ENCODE measurements around the gene SNUPN. TPM values are rescaled to one million over a fixed set of nuclear protein-coding genes. Genes with fewer than 3 reads are reported as not detected.
A peak's percentile ranks its signal among the peaks of the same experiment; 100 is the strongest.

SNUPN gene
- total RNA-seq, 1 donor from 2014 or later: 32.7 TPM

- Mint-ChIP-seq H3K9me3 (no peaks in the 10 kb centered on the region), H3K27me3 (ENCODE audit: low read depth) (no peaks in the 10 kb centered on the region), H3K27ac (no peak overlapping the region), H3K4me3 (ENCODE audit: low read depth) (no peak overlapping the region), H3K4me1 (ENCODE audit: low read depth) (no peaks in the 10 kb centered on the region), H3K36me3 (ENCODE audit: low read depth) (no peaks in the 10 kb centered on the region)
- DNase-seq (ENCODE audit: low spot score): no peak
- intact Hi-C loops (cut with micrococcal nuclease): no loop called here
These were observed 35.7 kb upstream of the SNUPN start for GRCh38 chr15:75661100-75661755.

- intact Hi-C loops (cut with micrococcal nuclease): no loop called here
- no peak for DNase-seq (ENCODE audit: low spot score)
- Mint-ChIP-seq H3K4me1 (ENCODE audit: low read depth) (no peaks in the 10 kb centered on the region), H3K36me3 (ENCODE audit: low read depth) (no peaks in the 10 kb centered on the region), H3K27ac (no peak overlapping the region), H3K27me3 (ENCODE audit: low read depth) (no peaks in the 10 kb centered on the region), H3K4me3 (ENCODE audit: low read depth) (no peak overlapping the region), H3K9me3 (no peaks in the 10 kb centered on the region)
These were observed 34.6 kb upstream of the SNUPN start for GRCh38 chr15:75659928-75660645.

DNA sequence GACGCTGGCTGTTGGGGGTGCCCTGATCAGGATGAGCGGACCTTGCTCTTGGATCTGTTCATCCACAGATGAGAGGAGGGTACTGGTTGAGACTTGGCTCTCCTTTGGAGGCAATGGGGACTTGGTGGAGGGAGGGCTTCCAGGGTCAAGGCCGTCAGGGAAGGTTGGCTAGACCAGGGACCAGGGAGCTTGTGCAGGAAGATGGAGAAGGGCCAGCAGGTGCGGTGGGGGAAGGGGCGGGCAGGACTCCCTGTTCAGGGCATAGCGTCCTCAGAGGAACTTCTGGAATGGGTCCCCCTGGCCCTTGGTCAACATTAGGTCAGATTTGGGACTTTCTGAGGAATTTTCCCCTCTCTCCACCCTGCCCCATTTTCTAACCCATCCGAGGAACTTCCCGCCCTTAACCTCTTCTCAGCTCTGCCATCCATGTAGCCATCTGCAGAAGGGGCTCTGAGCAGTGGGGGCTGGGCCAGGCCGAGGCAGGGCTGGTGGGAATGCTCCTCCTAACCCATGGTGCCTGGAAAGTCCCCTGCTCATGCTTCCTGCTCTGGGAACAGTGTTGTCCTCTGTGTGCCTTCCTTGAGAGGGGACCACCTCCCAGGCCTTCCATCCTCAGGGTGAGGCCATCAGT is 33.7 kb upstream of the SNUPN start:
- no peaks in the 10 kb centered on the region for H3K4me1 Mint-ChIP-seq (ENCODE audit: low read depth)
- intact Hi-C loops (cut with micrococcal nuclease): no loop called here
- H3K4me3 Mint-ChIP-seq (ENCODE audit: low read depth): no peak overlapping the region
- no peaks in the 10 kb centered on the region for H3K36me3 Mint-ChIP-seq (ENCODE audit: low read depth)
- no peak for DNase-seq (ENCODE audit: low spot score)
- no peaks in the 10 kb centered on the region for H3K9me3 Mint-ChIP-seq
- H3K27me3 Mint-ChIP-seq (ENCODE audit: low read depth): no peaks in the 10 kb centered on the region
- no peak overlapping the region for H3K27ac Mint-ChIP-seq

GRCh38 chr15:75656813-75657212 is 31.3 kb upstream of the SNUPN start:
- H3K9me3 Mint-ChIP-seq: no peaks in the 10 kb centered on the region
- H3K36me3 Mint-ChIP-seq (ENCODE audit: low read depth): no peaks in the 10 kb centered on the region
- H3K27ac Mint-ChIP-seq: no peak overlapping the region
- intact Hi-C loops (cut with micrococcal nuclease): no loop called here
- H3K4me3 Mint-ChIP-seq (ENCODE audit: low read depth): no peak overlapping the region
- DNase-seq (ENCODE audit: low spot score): no peak
- H3K27me3 Mint-ChIP-seq (ENCODE audit: low read depth): no peaks in the 10 kb centered on the region
- peaks cover 3% of the 10 kb centered on the region for H3K4me1 Mint-ChIP-seq (ENCODE audit: low read depth)

GRCh38 chr15:75656331-75656730 is 30.8 kb upstream of the SNUPN start:
- Mint-ChIP-seq H3K36me3 (ENCODE audit: low read depth) (no peaks in the 10 kb centered on the region), H3K27me3 (ENCODE audit: low read depth) (no peaks in the 10 kb centered on the region), H3K4me3 (ENCODE audit: low read depth) (no peak overlapping the region), H3K4me1 (ENCODE audit: low read depth) (peaks cover 5% of the 10 kb centered on the region), H3K27ac (no peak overlapping the region), H3K9me3 (no peaks in the 10 kb centered on the region)
- intact Hi-C loops (cut with micrococcal nuclease): no loop called here
- no peak for DNase-seq (ENCODE audit: low spot score)

DNA sequence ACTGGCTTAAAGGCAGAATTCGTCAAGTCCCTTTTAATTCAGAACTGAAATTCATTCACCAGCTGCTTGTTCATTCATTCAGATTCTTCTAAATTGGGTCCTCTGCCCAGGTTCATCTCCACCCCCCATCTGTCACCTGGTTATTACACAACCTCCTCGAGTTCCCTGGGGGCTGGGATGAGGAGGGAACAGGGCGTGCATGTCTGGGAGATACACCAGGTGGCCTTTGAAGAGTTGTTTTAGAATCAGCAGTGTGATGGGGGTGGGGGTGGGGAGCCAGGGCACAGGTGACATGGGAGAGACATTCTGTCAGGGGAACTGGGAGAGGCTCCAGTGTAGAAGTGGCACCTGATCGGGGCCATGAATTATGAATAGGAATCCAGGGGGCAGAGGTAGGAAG is 30.4 kb upstream of the SNUPN start:
- no peaks in the 10 kb centered on the region for H3K27me3 Mint-ChIP-seq (ENCODE audit: low read depth)
- no peak overlapping the region for H3K4me3 Mint-ChIP-seq (ENCODE audit: low read depth)
- no peaks in the 10 kb centered on the region for H3K36me3 Mint-ChIP-seq (ENCODE audit: low read depth)
- H3K9me3 Mint-ChIP-seq: no peaks in the 10 kb centered on the region
- no peak for DNase-seq (ENCODE audit: low spot score)
- no peak overlapping the region for H3K27ac Mint-ChIP-seq
- intact Hi-C loops (cut with micrococcal nuclease): no loop called here
- H3K4me1 Mint-ChIP-seq (ENCODE audit: low read depth): peaks cover 9% of the 10 kb centered on the region

GRCh38 chr15:75654201-75654907 is 28.8 kb upstream of the SNUPN start:
- Mint-ChIP-seq H3K27me3 (ENCODE audit: low read depth) (no peaks in the 10 kb centered on the region), H3K4me1 (ENCODE audit: low read depth) (peaks cover 15% of the 10 kb centered on the region), H3K27ac (no peak overlapping the region), H3K9me3 (no peaks in the 10 kb centered on the region), H3K36me3 (ENCODE audit: low read depth) (no peaks in the 10 kb centered on the region), H3K4me3 (ENCODE audit: low read depth) (no peak overlapping the region)
- intact Hi-C loops (cut with micrococcal nuclease): no loop called here
- no peak for DNase-seq (ENCODE audit: low spot score)

- H3K4me1 Mint-ChIP-seq (ENCODE audit: low read depth): peaks cover 15% of the 10 kb centered on the region
- H3K9me3 Mint-ChIP-seq: no peaks in the 10 kb centered on the region
- intact Hi-C loops (cut with micrococcal nuclease): no loop called here
These were observed 27.9 kb upstream of the SNUPN start for GRCh38 chr15:75653347-75653913.

GRCh38 chr15:75651810-75652543 is 26.5 kb upstream of the SNUPN start:
- no peak for DNase-seq (ENCODE audit: low spot score)
- intact Hi-C loops (cut with micrococcal nuclease): no loop called here
- no peaks in the 10 kb centered on the region for H3K27me3 Mint-ChIP-seq (ENCODE audit: low read depth)
- H3K9me3 Mint-ChIP-seq: no peaks in the 10 kb centered on the region
- peak overlapping the region; percentile 52 for H3K4me3 Mint-ChIP-seq (ENCODE audit: low read depth)
- H3K27ac Mint-ChIP-seq: peak overlapping the region; percentile 57
- H3K36me3 Mint-ChIP-seq (ENCODE audit: low read depth): no peaks in the 10 kb centered on the region
- peaks cover 17% of the 10 kb centered on the region for H3K4me1 Mint-ChIP-seq (ENCODE audit: low read depth)

More at GRCh38 chr15:75653347-75653913, 27.9 kb upstream of the SNUPN start:
- no peaks in the 10 kb centered on the region for H3K36me3 Mint-ChIP-seq (ENCODE audit: low read depth)
- no peak for DNase-seq (ENCODE audit: low spot score)
- H3K27ac Mint-ChIP-seq: no peak overlapping the region
- no peak overlapping the region for H3K4me3 Mint-ChIP-seq (ENCODE audit: low read depth)
- no peaks in the 10 kb centered on the region for H3K27me3 Mint-ChIP-seq (ENCODE audit: low read depth)

DNA sequence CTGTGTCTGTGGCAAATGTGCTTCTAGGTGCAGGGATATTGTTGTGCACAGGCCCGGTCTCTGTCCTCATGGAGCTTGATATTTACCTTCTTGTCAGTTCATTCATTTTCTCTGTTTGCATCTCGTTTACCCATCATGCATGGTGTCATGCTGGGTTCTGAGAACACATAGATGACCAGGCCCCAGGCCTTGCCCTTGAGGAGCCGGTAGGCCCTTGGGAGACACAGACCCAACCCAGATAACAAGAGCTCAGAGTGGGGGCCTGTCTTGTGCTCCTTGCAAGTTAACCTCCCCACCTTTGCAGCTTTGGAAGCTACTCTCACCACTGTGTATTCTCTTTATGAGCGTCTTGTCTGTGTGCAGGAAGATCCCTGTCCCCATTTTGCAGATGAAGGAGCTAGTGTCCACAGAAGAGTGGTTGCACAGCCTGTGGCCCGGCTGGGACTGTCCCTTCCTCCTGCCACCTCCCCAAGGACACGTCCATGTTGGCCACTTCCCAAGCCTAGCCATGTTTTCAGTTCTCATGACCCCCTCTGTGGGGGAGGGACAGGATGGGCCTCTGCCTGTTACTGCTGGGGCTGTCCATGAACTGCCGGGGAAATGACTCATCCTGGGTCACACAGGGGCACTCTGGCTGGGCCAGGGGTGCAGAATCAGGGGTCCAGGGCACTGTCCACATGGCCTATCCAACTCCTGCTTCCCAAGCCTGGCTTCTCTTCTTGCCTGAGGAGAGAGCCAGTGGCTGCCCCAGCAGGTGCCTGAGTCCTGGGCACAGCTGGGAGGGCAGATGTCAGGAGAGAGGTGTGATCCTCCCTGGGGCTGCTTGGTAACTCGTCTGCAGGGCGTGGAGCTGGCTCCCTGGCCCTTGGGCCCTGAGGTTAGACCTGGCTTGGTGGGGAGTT is 25.6 kb upstream of the SNUPN start:
- DNase-seq (ENCODE audit: low spot score): no peak
- intact Hi-C loops (cut with micrococcal nuclease): no loop called here
- Mint-ChIP-seq H3K36me3 (ENCODE audit: low read depth) (no peaks in the 10 kb centered on the region), H3K4me3 (ENCODE audit: low read depth) (peak overlapping the region; percentile 30), H3K27ac (peak overlapping the region; percentile 30), H3K4me1 (ENCODE audit: low read depth) (peaks cover 22% of the 10 kb centered on the region), H3K9me3 (no peaks in the 10 kb centered on the region), H3K27me3 (ENCODE audit: low read depth) (peaks cover 2% of the 10 kb centered on the region)

DNA sequence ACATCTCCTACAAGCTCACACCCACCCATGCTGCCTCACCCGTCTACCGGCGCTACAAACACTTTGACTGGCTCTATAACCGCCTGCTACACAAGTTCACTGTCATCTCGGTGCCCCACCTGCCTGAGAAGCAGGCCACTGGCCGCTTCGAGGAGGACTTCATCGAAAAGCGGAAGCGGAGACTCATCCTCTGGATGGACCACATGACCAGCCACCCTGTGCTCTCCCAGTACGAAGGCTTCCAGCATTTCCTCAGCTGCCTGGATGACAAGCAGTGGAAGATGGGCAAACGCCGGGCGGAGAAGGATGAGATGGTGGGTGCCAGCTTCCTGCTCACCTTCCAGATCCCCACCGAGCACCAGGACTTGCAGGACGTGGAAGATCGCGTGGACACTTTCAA is 24.3 kb upstream of the SNUPN start:
- intact Hi-C loops (cut with micrococcal nuclease): loop anchor here (10.0 kb wide), 1 partner anchor 255 kb away; the partner anchor contains the start of gene FBXO22
- Mint-ChIP-seq H3K9me3 (no peaks in the 10 kb centered on the region), H3K4me1 (ENCODE audit: low read depth) (peaks cover 22% of the 10 kb centered on the region), H3K36me3 (ENCODE audit: low read depth) (no peaks in the 10 kb centered on the region), H3K27me3 (ENCODE audit: low read depth) (peaks cover 2% of the 10 kb centered on the region), H3K4me3 (ENCODE audit: low read depth) (peak overlapping the region; percentile 37), H3K27ac (no peak overlapping the region)
- no peak for DNase-seq (ENCODE audit: low spot score)

Measured in activated T-helper 2 cell treated with anti-CD3 and anti-CD28 coated beads, Interferon-gamma antibody, Interleukin-2, Interleukin-4, amounts not matched to agents 10 μg/mL and 5 μg/mL and 100 μg/mL, durations not matched to agents 14 hours and 24 hours and 36 hours (primary cell).